DMS153 treated with DMSO at 0.1 percent for 48 hours (cell line): ENCODE data around the gene REXO1.
A peak's percentile ranks its signal among the peaks of the same experiment; 100 is the strongest.

Source experiments
- DNase-seq: peaks from one replicate; lab custom pipeline; 2025; ENCODE audit not compliant: unreplicated experiment; lab: John Stamatoyannopoulos, UW

Gene REXO1

GRCh38 chr19:1860821-1861598 is 12.7 kb upstream of the REXO1 start:
- no peak for DNase-seq

GRCh38 chr19:1860042-1860775 is 11.9 kb upstream of the REXO1 start:
- DNase-seq: no peak

- no peak for DNase-seq
These were observed 11.1 kb upstream of the REXO1 start for GRCh38 chr19:1859331-1859781.

GRCh38 chr19:1858412-1859081 is 10.3 kb upstream of the REXO1 start:
- no peak for DNase-seq

GRCh38 chr19:1857648-1858326 is 9.5 kb upstream of the REXO1 start:
- DNase-seq: no peak

GRCh38 chr19:1856698-1857603 is 8.7 kb upstream of the REXO1 start:
- DNase-seq: no peak

- no peak for DNase-seq
These were observed 8.0 kb upstream of the REXO1 start for GRCh38 chr19:1856345-1856697.

GRCh38 chr19:1855828-1856255 is 7.6 kb upstream of the REXO1 start:
- no peak for DNase-seq

- peak; percentile 24 for DNase-seq
These were observed 7.0 kb upstream of the REXO1 start for GRCh38 chr19:1855040-1855827.

GRCh38 chr19:1854542-1855039 is 6.3 kb upstream of the REXO1 start:
- no peak for DNase-seq

GRCh38 chr19:1854039-1854541 is 5.8 kb upstream of the REXO1 start:
- no peak for DNase-seq

GRCh38 chr19:1853295-1854038 is 5.2 kb upstream of the REXO1 start:
- no peak for DNase-seq

GRCh38 chr19:1852581-1853128 is 4.4 kb upstream of the REXO1 start:
- DNase-seq: no peak

- no peak for DNase-seq
These were observed 3.6 kb upstream of the REXO1 start for GRCh38 chr19:1851654-1852580.

GRCh38 chr19:1850809-1851653 is 2.7 kb upstream of the REXO1 start:
- no peak for DNase-seq

- no peak for DNase-seq
These were observed 1.7 kb upstream of the REXO1 start for GRCh38 chr19:1849886-1850398.
